ENCODE data around the gene C2orf66. TPM values are rescaled to one million over a fixed set of nuclear protein-coding genes. Genes with fewer than 3 reads are reported as not detected.

Gene C2orf66
- total and polyA plus RNA-seq, 2 of the 4 experiments (the other 2 are of a cell fraction) = 0.27 TPM; not detected in 1

- H4K5ac ChIP-seq (ENCODE audit: low read depth, low read length) = no peak overlapping the region
- H2BK120ac ChIP-seq (ENCODE audit: low read depth, low read length) = no peak overlapping the region
- no peak overlapping the region for H3K14ac ChIP-seq (replicated peaks; ENCODE audit: low read depth, low read length)
- H2AK5ac ChIP-seq (ENCODE audit: low read depth, low read length) = no peak overlapping the region
- H3K79me1 ChIP-seq (ENCODE audit: low read depth in 1 of 2, low read length in 2 of 2) = no peaks in the 10 kb centered on the region
- no peak overlapping the region for H2AFZ ChIP-seq (replicated peaks; ENCODE audit: low read length, poor library complexity)
- H3K9me1 ChIP-seq (ENCODE audit: insufficient read depth, low read length) = no peaks in the 10 kb centered on the region
- no peak overlapping the region for H3K4me3 ChIP-seq (ENCODE audit: insufficient read depth, low read depth, low read length)
- no peaks in the 10 kb centered on the region for H3K9me3 ChIP-seq (ENCODE audit: control insufficient read depth, insufficient read depth, low read length)
- no peak overlapping the region for H3K56ac ChIP-seq (ENCODE audit: extremely low read depth, insufficient read depth, low read length)
- H3K27me3 ChIP-seq (ENCODE audit: control insufficient read depth, insufficient read depth, low read length) = no peaks in the 10 kb centered on the region
- no peak overlapping the region for H3K18ac ChIP-seq (ENCODE audit: low read depth, low read length)
- H2AK9ac ChIP-seq (replicated peaks; ENCODE audit: low read depth, low read length, poor library complexity) = no peak overlapping the region
- ChIA-PET CTCF (interaction anchor here (0.6 to 0.8 kb wide), 2 partner anchors 224 to 618 kb away, joined by 3 read pairs; no protein-coding TSS in a partner anchor), POLR2A (ENCODE audit: unreplicated experiment) (no interaction called here)
- no peak overlapping the region for H2BK20ac ChIP-seq (ENCODE audit: low read depth, low read length)
- no peak overlapping the region for H3K4ac ChIP-seq (ENCODE audit: low read depth, low read length)
- no peak overlapping the region for H3K4me2 ChIP-seq (ENCODE audit: low read depth, low read length)
- dilution Hi-C loops (cut with HindIII; ENCODE audit: low sequenced_read_pairs, unreplicated experiment) = no loop called here
- H3K23ac ChIP-seq (ENCODE audit: low read depth, low read length) = no peak overlapping the region
- H4K8ac ChIP-seq (ENCODE audit: low read depth in 2 of 2, low read length in 2 of 2) = no peak overlapping the region
- in situ Hi-C loops (cut with MboI; ENCODE audit: low sequenced_read_pairs) = loop anchor here (10.0 kb wide), 2 partner anchors 464 to 684 kb away; no protein-coding TSS in a partner anchor
- no peak overlapping the region for H2BK5ac ChIP-seq (ENCODE audit: low read depth, low read length, poor library complexity, severe bottlenecking)
- no CpG with 5 or more reads among the region's 3 CpGs for WGBS, 2 experiments (ENCODE audit: extremely low coverage in 2 of 2, insufficient read length in 1 of 2)
- BruUV-seq (replicated peaks) = no TSS peak
- no peak overlapping the region for H3K9ac ChIP-seq (ENCODE audit: low read depth, low read length)
- DNase-seq = peak; percentile 46
- H3K36me3 ChIP-seq (ENCODE audit: control insufficient read depth, insufficient read depth, low read length) = no peaks in the 10 kb centered on the region; the same call in 1 of the 2 replicates
- peak; percentile 85 for ATAC-seq (ENCODE audit: low read depth)
- peak; percentile 66 for TF ChIP-seq CTCF (conservative IDR thresholded peaks at IDR 0.05; ENCODE audit: low read depth, low read length)
- TF ChIP-seq BHLHE40 (IDR thresholded peaks at IDR 0.05; ENCODE audit: low read depth, low read length) = no peak
- no peak for TF ChIP-seq CEBPB (IDR thresholded peaks at IDR 0.05; ENCODE audit: low read depth, low read length)
- peak; percentile 58 for TF ChIP-seq RAD21 (IDR thresholded peaks at IDR 0.05; ENCODE audit: low read length)
- TF ChIP-seq SMC3 (IDR thresholded peaks at IDR 0.05; ENCODE audit: low read depth, low read length) = peak; percentile 57; the same call in 1 of the 2 replicates
- no peak for TF ChIP-seq CHD1 (IDR thresholded peaks at IDR 0.05; ENCODE audit: low read depth, low read length)
- TF ChIP-seq POLR2A (IDR thresholded peaks at IDR 0.05; ENCODE audit: low read depth, low read length) = no peak
- no peak for TF ChIP-seq MAZ (IDR thresholded peaks at IDR 0.05; ENCODE audit: borderline replicate concordance, low read depth, low read length)
- TF ChIP-seq ELK1 (IDR thresholded peaks at IDR 0.05; ENCODE audit: borderline replicate concordance, low read depth, low read length) = no peak
- TF ChIP-seq FOS (IDR thresholded peaks at IDR 0.05; ENCODE audit: low read depth, low read length) = no peak
- no peak for TF ChIP-seq NFE2L2 (IDR thresholded peaks at IDR 0.05; ENCODE audit: low read depth, low read length)
- intact Hi-C loops (cut with micrococcal nuclease) = loop anchor here (2.0 to 5.0 kb wide), 5 partner anchors 166 to 680 kb away; partner anchors contain the start of gene HECW2
- no peaks in the 10 kb centered on the region for H4K20me1 ChIP-seq (ENCODE audit: insufficient read depth, low read length)
- H4K91ac ChIP-seq (ENCODE audit: insufficient read depth, low read depth, low read length) = no peak overlapping the region
- H3K27ac ChIP-seq (ENCODE audit: insufficient read depth, low read length) = no peak overlapping the region
- no peak overlapping the region for H2BK15ac ChIP-seq (ENCODE audit: low read depth, low read length)
- H3K4me1 ChIP-seq (ENCODE audit: control insufficient read depth, insufficient read depth, low read length) = no peaks in the 10 kb centered on the region
Measured at GRCh38 chr2:196758474-196759377, 50.4 kb downstream of the C2orf66 start.

Measured in IMR-90 (cell line).